ENCODE data around the gene KIF21A. TPM values are rescaled to one million over a fixed set of nuclear protein-coding genes. Genes with fewer than 3 reads are reported as not detected.

KIF21A gene
- total and polyA plus RNA-seq, 2 of the 13 experiments (the other 11 are each of a cell fraction or from before 2014, with no cell fraction given) = 20.6 to 39.7 TPM

DNA sequence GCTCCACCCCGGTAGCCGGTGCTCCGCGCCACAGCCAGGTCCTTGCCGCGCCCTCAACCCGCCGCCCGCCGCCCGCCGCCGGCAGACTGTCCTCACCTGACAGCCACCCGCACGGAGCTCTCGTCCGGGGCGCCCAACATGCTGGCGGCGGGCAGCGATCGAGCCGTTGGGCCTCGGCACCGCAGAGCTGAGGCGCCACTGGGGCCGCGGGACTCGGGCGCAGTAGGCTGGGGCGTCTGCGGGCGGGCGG, 164 bp downstream of the KIF21A start (continued):
- TF ChIP-seq NFKB2 (CRISPR knock-in tag; IDR thresholded peaks at IDR 0.05; ENCODE audit: borderline replicate concordance) (no peak), ZNF260 (CRISPR knock-in tag; IDR thresholded peaks at IDR 0.05; ENCODE audit: borderline replicate concordance, low read depth) (no peak), SMC3 (IDR thresholded peaks at IDR 0.05; ENCODE audit: low read length) (no peak), GZF1 (CRISPR knock-in tag; IDR thresholded peaks at IDR 0.05) (no peak), ZNF207 (IDR thresholded peaks at IDR 0.05; ENCODE audit: borderline replicate concordance) (no peak), SP1 (IDR thresholded peaks at IDR 0.05) (no peak), SP1 (CRISPR knock-in tag; IDR thresholded peaks at IDR 0.05) (no peak), ZZZ3 (CRISPR knock-in tag; IDR thresholded peaks at IDR 0.05; ENCODE audit: borderline replicate concordance) (no peak), ISL2 (CRISPR knock-in tag; IDR thresholded peaks at IDR 0.05) (0 out of 2 replicates have a peak, but pooled peaks have one; percentile 15), SALL2 (CRISPR knock-in tag; IDR thresholded peaks at IDR 0.05) (no peak)
- TF ChIP-seq, protein P1, sequence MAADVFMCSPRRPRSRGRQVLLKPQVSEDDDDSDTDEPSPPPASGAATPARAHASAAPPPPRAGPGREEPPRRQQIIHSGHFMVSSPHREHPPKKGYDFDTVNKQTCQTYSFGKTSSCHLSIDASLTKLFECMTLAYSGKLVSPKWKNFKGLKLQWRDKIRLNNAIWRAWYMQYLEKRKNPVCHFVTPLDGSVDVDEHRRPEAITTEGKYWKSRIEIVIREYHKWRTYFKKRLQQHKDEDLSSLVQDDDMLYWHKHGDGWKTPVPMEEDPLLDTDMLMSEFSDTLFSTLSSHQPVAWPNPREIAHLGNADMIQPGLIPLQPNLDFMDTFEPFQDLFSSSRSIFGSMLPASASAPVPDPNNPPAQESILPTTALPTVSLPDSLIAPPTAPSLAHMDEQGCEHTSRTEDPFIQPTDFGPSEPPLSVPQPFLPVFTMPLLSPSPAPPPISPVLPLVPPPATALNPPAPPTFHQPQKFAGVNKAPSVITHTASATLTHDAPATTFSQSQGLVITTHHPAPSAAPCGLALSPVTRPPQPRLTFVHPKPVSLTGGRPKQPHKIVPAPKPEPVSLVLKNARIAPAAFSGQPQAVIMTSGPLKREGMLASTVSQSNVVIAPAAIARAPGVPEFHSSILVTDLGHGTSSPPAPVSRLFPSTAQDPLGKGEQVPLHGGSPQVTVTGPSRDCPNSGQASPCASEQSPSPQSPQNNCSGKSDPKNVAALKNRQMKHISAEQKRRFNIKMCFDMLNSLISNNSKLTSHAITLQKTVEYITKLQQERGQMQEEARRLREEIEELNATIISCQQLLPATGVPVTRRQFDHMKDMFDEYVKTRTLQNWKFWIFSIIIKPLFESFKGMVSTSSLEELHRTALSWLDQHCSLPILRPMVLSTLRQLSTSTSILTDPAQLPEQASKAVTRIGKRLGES (CRISPR knock-in tag; IDR thresholded peaks at IDR 0.05; ENCODE audit: borderline replicate concordance) = no peak
- TF ChIP-seq, protein P2, sequence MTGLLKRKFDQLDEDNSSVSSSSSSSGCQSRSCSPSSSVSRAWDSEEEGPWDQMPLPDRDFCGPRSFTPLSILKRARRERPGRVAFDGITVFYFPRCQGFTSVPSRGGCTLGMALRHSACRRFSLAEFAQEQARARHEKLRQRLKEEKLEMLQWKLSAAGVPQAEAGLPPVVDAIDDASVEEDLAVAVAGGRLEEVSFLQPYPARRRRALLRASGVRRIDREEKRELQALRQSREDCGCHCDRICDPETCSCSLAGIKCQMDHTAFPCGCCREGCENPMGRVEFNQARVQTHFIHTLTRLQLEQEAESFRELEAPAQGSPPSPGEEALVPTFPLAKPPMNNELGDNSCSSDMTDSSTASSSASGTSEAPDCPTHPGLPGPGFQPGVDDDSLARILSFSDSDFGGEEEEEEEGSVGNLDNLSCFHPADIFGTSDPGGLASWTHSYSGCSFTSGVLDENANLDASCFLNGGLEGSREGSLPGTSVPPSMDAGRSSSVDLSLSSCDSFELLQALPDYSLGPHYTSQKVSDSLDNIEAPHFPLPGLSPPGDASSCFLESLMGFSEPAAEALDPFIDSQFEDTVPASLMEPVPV (CRISPR knock-in tag; IDR thresholded peaks at IDR 0.05) = no peak; the same call in 1 of the 2 replicates
- TF ChIP-seq, protein P3, sequence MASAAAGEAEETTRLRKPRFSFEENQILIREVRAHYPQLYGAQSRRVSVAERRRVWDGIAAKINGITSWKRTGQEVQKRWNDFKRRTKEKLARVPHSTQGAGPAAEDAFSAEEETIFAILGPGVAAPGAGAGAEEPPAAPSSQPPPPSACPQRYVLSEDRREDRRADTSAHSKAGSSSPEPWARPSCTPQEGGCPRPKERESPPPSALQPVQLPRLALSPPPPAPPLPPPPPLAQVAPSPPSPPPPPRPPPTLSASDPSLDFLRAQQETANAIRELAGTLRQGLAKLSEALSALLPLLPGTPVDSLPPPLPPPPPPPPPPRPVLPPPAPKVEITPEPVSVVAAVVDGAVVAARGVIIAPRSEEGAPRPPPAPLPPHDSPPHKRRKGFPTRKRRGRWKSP (CRISPR knock-in tag; IDR thresholded peaks at IDR 0.05) = no peak
- TF ChIP-seq, protein P4, sequence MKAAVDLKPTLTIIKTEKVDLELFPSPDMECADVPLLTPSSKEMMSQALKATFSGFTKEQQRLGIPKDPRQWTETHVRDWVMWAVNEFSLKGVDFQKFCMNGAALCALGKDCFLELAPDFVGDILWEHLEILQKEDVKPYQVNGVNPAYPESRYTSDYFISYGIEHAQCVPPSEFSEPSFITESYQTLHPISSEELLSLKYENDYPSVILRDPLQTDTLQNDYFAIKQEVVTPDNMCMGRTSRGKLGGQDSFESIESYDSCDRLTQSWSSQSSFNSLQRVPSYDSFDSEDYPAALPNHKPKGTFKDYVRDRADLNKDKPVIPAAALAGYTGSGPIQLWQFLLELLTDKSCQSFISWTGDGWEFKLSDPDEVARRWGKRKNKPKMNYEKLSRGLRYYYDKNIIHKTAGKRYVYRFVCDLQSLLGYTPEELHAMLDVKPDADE (CRISPR knock-in tag; IDR thresholded peaks at IDR 0.05) = no peak
- TF ChIP-seq, protein P5, sequence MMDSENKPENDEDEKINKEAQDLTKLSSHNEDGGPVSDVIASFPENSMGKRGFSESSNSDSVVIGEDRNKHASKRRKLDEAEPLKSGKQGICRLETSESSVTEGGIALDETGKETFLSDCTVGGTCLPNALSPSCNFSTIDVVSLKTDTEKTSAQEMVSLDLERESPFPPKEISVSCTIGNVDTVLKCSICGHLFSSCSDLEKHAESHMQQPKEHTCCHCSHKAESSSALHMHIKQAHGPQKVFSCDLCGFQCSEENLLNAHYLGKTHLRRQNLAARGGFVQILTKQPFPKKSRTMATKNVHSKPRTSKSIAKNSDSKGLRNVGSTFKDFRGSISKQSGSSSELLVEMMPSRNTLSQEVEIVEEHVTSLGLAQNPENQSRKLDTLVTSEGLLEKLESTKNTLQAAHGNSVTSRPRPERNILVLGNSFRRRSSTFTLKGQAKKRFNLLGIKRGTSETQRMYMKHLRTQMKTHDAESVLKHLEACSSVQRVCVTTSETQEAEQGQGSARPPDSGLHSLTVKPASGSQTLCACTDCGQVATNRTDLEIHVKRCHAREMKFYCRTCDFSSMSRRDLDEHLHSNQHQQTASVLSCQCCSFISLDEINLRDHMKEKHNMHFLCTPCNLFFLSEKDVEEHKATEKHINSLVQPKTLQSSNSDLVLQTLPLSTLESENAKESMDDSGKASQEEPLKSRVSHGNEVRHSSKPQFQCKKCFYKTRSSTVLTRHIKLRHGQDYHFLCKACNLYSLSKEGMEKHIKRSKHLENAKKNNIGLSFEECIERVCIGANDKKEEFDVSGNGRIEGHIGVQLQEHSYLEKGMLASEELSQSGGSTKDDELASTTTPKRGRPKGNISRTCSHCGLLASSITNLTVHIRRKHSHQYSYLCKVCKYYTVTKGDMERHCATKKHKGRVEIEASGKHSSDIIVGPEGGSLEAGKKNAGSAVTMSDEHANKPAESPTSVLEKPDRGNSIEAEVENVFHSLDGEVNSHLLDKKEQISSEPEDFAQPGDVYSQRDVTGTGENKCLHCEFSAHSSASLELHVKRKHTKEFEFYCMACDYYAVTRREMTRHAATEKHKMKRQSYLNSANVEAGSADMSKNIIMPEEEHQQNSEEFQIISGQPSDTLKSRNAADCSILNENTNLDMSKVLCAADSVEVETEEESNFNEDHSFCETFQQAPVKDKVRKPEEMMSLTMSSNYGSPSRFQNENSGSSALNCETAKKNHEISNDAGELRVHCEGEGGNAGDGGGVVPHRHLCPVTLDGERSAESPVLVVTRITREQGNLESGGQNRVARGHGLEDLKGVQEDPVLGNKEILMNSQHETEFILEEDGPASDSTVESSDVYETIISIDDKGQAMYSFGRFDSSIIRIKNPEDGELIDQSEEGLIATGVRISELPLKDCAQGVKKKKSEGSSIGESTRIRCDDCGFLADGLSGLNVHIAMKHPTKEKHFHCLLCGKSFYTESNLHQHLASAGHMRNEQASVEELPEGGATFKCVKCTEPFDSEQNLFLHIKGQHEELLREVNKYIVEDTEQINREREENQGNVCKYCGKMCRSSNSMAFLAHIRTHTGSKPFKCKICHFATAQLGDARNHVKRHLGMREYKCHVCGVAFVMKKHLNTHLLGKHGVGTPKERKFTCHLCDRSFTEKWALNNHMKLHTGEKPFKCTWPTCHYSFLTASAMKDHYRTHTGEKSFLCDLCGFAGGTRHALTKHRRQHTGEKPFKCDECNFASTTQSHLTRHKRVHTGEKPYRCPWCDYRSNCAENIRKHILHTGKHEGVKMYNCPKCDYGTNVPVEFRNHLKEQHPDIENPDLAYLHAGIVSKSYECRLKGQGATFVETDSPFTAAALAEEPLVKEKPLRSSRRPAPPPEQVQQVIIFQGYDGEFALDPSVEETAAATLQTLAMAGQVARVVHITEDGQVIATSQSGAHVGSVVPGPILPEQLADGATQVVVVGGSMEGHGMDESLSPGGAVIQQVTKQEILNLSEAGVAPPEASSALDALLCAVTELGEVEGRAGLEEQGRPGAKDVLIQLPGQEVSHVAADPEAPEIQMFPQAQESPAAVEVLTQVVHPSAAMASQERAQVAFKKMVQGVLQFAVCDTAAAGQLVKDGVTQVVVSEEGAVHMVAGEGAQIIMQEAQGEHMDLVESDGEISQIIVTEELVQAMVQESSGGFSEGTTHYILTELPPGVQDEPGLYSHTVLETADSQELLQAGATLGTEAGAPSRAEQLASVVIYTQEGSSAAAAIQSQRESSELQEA (CRISPR knock-in tag; IDR thresholded peaks at IDR 0.05; ENCODE audit: not compliant biosample characterization) = no peak
